ENCODE results near the gene TRIM3.

TRIM3 gene

DNA sequence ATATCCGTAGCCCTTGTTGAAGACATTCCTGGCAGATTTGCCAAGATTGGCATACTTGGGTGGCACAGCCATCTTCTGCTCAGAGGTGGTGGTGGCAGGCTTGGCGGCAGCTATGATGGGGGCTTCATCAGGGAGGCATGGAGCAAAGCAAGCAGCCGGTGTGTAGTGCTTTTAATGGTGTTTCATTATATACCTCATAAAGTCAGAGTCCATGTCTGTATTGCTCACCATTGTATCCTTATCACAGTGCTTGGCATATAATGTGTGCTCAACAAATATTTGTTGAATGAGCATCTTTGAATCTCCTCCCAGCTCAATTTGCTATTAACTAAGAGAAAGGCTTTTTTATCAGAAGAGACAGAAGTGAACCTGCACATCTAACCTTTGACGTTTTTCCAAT lies 15.6 kb upstream of the TRIM3 start:
- H3K36me3 ChIP-seq, result peaks cover 14% of the 10 kb centered on the region
- TF ChIP-seq, protein P1, sequence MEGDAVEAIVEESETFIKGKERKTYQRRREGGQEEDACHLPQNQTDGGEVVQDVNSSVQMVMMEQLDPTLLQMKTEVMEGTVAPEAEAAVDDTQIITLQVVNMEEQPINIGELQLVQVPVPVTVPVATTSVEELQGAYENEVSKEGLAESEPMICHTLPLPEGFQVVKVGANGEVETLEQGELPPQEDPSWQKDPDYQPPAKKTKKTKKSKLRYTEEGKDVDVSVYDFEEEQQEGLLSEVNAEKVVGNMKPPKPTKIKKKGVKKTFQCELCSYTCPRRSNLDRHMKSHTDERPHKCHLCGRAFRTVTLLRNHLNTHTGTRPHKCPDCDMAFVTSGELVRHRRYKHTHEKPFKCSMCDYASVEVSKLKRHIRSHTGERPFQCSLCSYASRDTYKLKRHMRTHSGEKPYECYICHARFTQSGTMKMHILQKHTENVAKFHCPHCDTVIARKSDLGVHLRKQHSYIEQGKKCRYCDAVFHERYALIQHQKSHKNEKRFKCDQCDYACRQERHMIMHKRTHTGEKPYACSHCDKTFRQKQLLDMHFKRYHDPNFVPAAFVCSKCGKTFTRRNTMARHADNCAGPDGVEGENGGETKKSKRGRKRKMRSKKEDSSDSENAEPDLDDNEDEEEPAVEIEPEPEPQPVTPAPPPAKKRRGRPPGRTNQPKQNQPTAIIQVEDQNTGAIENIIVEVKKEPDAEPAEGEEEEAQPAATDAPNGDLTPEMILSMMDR (IDR thresholded peaks at IDR 0.05; ENCODE audit: low read depth, low read length), result no peak
- H3K4me3 ChIP-seq (ENCODE audit: low read depth, low read length), result no peak overlapping the region
- no peaks in the 10 kb centered on the region for H3K27me3 ChIP-seq (ENCODE audit: insufficient read depth, low read depth, severe bottlenecking)
- DNase-seq, result no peak
- no peak overlapping the region for H3K27ac ChIP-seq
- no peaks in the 10 kb centered on the region for H3K9me3 ChIP-seq (ENCODE audit: severe bottlenecking)

DNA sequence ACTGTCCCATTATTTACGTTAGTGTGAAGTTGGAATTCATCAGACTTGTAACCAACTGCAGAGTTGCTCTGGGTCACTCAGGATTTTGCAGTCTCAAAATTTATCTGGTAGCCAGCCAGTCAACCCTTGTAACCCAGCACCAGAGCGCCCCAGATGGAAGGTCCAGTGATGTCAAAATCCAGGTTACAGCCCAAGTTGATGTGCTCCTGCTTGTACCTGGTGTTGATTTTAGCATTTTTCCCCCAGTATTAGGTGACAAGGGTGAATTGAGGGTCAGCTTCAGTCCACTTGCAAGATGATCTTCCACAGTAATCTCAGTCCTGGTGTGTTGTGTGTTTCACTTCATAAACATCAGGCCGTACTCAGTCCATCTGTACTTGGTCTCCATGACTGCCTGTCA lies 15.1 kb upstream of the TRIM3 start:
- no peaks in the 10 kb centered on the region for H3K27me3 ChIP-seq (ENCODE audit: insufficient read depth, low read depth, severe bottlenecking)
- TF ChIP-seq, protein P1 (IDR thresholded peaks at IDR 0.05; ENCODE audit: low read depth, low read length), result no peak
- H3K9me3 ChIP-seq (ENCODE audit: severe bottlenecking), result no peaks in the 10 kb centered on the region
- no peak overlapping the region for H3K4me3 ChIP-seq (ENCODE audit: low read depth, low read length)
- peaks cover 14% of the 10 kb centered on the region for H3K36me3 ChIP-seq
- no peak overlapping the region for H3K27ac ChIP-seq
- no peak for DNase-seq

DNA sequence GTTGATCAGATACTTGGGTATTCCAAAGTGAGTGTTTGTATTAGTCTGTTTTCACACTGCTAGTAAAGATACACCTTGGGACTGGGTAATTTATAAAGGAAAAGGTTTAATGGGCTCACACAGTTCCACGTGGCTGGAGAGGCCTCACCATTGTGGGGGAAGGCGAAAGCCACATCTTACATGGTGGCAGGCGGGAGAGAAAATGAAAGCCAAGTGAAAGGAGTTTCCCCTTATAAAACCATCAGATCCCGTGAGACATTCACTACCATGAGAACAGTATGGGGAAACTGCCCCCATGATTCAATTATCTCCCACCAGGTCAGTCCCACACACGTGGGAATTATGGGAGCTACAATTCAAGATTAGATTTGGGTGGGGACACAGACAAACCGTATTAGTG lies 14.6 kb upstream of the TRIM3 start:
- Histone ChIP-seq H3K27me3 (ENCODE audit: insufficient read depth, low read depth, severe bottlenecking) (no peaks in the 10 kb centered on the region), H3K36me3 (peaks cover 15% of the 10 kb centered on the region), H3K4me3 (ENCODE audit: low read depth, low read length) (no peak overlapping the region), H3K27ac (no peak overlapping the region), H3K9me3 (ENCODE audit: severe bottlenecking) (no peaks in the 10 kb centered on the region)
- no peak for DNase-seq
- TF ChIP-seq, protein P1 (IDR thresholded peaks at IDR 0.05; ENCODE audit: low read depth, low read length), result no peak

DNA sequence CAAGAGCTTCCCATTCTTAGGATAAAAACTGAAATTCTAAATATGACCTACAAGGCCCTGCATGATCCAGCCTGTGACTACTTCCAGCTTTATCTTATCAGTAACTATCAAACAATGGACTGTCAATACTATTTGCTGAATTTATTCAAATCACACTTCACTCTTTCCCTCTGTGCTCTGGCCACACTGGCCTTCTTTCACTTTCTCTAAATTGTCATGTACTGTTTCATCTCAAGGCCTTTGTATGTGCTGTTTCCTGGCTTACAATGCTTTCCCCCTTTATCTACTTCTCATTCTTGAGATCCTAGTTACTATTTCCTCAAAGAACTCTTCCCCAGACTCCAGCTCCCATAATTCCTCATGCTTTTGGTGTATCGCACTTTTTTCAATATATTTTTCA lies 13.2 kb upstream of the TRIM3 start:
- TF ChIP-seq, protein P1 (IDR thresholded peaks at IDR 0.05; ENCODE audit: low read depth, low read length), result no peak
- Histone ChIP-seq H3K36me3 (peaks cover 29% of the 10 kb centered on the region), H3K27me3 (ENCODE audit: insufficient read depth, low read depth, severe bottlenecking) (no peaks in the 10 kb centered on the region), H3K27ac (no peak overlapping the region), H3K4me3 (ENCODE audit: low read depth, low read length) (no peak overlapping the region), H3K9me3 (ENCODE audit: severe bottlenecking) (no peaks in the 10 kb centered on the region)
- no peak for DNase-seq

DNA sequence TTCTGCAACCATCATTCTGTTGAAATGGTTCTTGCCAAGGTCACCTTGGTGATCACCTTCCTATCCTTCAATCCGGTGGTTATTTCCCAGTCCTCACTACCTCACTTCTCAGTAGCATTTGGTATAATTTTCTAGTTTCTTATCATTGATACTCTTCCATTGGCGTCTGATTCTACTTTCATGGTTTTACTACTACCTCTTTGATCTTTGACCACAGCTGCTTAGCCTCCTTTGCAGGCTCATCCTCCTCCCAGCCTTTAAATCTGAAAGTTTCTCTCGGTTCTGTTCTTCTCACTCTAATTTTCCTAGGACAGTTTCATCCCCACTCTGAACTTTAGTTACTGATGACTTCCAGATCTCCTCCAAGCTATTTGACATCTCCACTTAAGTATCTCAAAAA lies 12.5 kb upstream of the TRIM3 start:
- TF ChIP-seq, protein P1 (IDR thresholded peaks at IDR 0.05; ENCODE audit: low read depth, low read length), result no peak
- no peak for DNase-seq
- no peak overlapping the region for H3K4me3 ChIP-seq (ENCODE audit: low read depth, low read length)
- H3K9me3 ChIP-seq (ENCODE audit: severe bottlenecking), result no peaks in the 10 kb centered on the region
- no peak overlapping the region for H3K27ac ChIP-seq
- peaks cover 34% of the 10 kb centered on the region for H3K36me3 ChIP-seq
- no peaks in the 10 kb centered on the region for H3K27me3 ChIP-seq (ENCODE audit: insufficient read depth, low read depth, severe bottlenecking)

DNA sequence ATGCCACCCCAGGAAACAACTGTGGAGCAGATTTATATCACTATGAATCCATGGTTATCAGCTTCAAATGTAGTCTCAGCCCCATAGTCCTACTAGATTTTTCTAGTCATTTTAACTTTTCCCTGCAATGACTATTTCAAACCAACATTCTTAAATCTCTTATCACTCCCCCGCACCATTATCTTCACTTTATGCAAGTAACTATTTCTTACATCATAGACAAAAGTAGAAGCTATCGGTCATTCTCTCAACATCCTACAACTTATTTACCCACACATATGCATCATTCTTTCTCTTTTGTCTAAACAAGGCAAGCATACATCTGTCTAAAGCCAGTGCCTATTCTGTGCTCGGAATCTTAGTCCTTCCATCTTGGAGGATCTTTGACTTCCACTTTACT lies 11.9 kb upstream of the TRIM3 start:
- Histone ChIP-seq H3K27ac (no peak overlapping the region), H3K36me3 (peaks cover 34% of the 10 kb centered on the region), H3K27me3 (ENCODE audit: insufficient read depth, low read depth, severe bottlenecking) (no peaks in the 10 kb centered on the region), H3K4me3 (ENCODE audit: low read depth, low read length) (no peak overlapping the region), H3K9me3 (ENCODE audit: severe bottlenecking) (no peaks in the 10 kb centered on the region)
- no peak for DNase-seq
- TF ChIP-seq, protein P1 (IDR thresholded peaks at IDR 0.05; ENCODE audit: low read depth, low read length), result no peak

Data from WERI-Rb-1 (cell line).